Tibial artery (tissue), 4 donors: ENCODE results near the gene RPL21.
"Not testable (repeated sequence)": the region's sequence is repeated elsewhere in the genome, so short reads cannot be mapped to it uniquely, and the experiment has no call there.

Source experiments
- DNase-seq, 2 donors: peaks; one replicate each; pipeline ENCODE4 v3.0.0-alpha.2; 2019
- H3K27ac ChIP-seq, 2 donors: fragments of 200-600 bp; sonication (generic) in 1 of 2; 1 replicate in 1 of 2; 2 replicates in 1 of 2; pipeline ENCODE4 v1.5.1; 2018 to 2019; ENCODE audit warnings: mild to moderate bottlenecking in 1 of 2
- H3K27me3 ChIP-seq, 2 donors: fragments of 200-600 bp; sonication (generic) in 1 of 2; one replicate each; pipeline versions ENCODE4 v1.5.1 to v1.6.0; 2016 to 2019
- H3K36me3 ChIP-seq, 3 donors: fragments of 200-600 bp; sonication (generic) in 2 of 3; one replicate each; pipeline ENCODE4 v1.5.1; 2016 to 2019; ENCODE audit warnings: mild to moderate bottlenecking in 2 of 3
- H3K4me1 ChIP-seq, 4 donors: fragments of 200-600 bp; sonication (generic) in 2 of 4; 1 replicate in 3 of 4; 2 replicates in 1 of 4; pipeline ENCODE4 v1.5.1; 2016 to 2019
- H3K4me3 ChIP-seq, 2 donors: fragments of 200-600 bp; sonication (generic) in 1 of 2; 1 replicate in 1 of 2; 2 replicates in 1 of 2; pipeline ENCODE4 v1.5.1; 2018 to 2019; ENCODE audit warnings: mild to moderate bottlenecking in 2 of 2
- H3K9me3 ChIP-seq, 3 donors: fragments of 200-600 bp; sonication (generic) in 1 of 3; one replicate each; pipeline ENCODE4 v1.5.1; 2016 to 2019
- CTCF ChIP-seq, 2 experiments: fragments of 200-600 bp in 1 of 2; fragments of 450-650 bp in 1 of 2; IDR thresholded peaks; one replicate each; pipeline ENCODE4 v1.5.1; 2017 to 2019; ENCODE audit warnings: antibody characterized with exemption in 2 of 2, mild to moderate bottlenecking in 1 of 2, moderate library complexity in 1 of 2
- intact Hi-C: fragments of 100-400 bp; cut with DNase I; formaldehyde crosslinking; loops from one replicate; pipeline ENCODE4 v1.15.0; 2023; ENCODE audit warnings: low total_unique reads

The RPL21 gene

GRCh38 chr13:27281420-27281819 is 30.1 kb downstream of the RPL21 start:
- no peak for DNase-seq
- Histone ChIP-seq H3K27ac (no peak overlapping the region), H3K4me3 (no peak overlapping the region), H3K27me3 (no peaks in the 10 kb centered on the region), H3K9me3 (no peaks in the 10 kb centered on the region), H3K36me3 (no peaks in the 10 kb centered on the region), H3K4me1 (peaks cover 0 to 11% (median 0%) of the 10 kb centered on the region in 4 donors)
- no peak for TF ChIP-seq CTCF (IDR thresholded peaks at IDR 0.05)
- intact Hi-C loops: no loop called here

GRCh38 chr13:27283906-27284493 is 32.6 kb downstream of the RPL21 start:
- Histone ChIP-seq H3K27ac (no peak overlapping the region), H3K36me3 (no peaks in the 10 kb centered on the region), H3K4me3 (no peak overlapping the region), H3K4me1 (peaks cover 0 to 13% (median under 1%) of the 10 kb centered on the region in 4 donors), H3K27me3 (no peaks in the 10 kb centered on the region), H3K9me3 (no peaks in the 10 kb centered on the region)
- peak; percentile 41 to 55 for TF ChIP-seq CTCF (IDR thresholded peaks at IDR 0.05)
- DNase-seq: peak in 1 of 2 donors; percentile 37
- intact Hi-C loops: loop anchor here (2.0 kb wide), 1 partner anchor 299 kb away; no protein-coding TSS in a partner anchor

GRCh38 chr13:27288392-27288791 is 37.0 kb downstream of the RPL21 start:
- no peak overlapping the region for H3K27ac ChIP-seq
- intact Hi-C loops: no loop called here
- H3K36me3 ChIP-seq: no peaks in the 10 kb centered on the region
- no peak overlapping the region for H3K4me3 ChIP-seq
- DNase-seq: no peak
- no peaks in the 10 kb centered on the region for H3K9me3 ChIP-seq
- H3K27me3 ChIP-seq: no peaks in the 10 kb centered on the region
- H3K4me1 ChIP-seq: peaks cover 0 to 31% (median 10%) of the 10 kb centered on the region in 4 donors
- TF ChIP-seq CTCF (IDR thresholded peaks at IDR 0.05): no peak

GRCh38 chr13:27289011-27289665 is 37.8 kb downstream of the RPL21 start:
- no peak overlapping the region for H3K27ac ChIP-seq
- intact Hi-C loops: no loop called here
- TF ChIP-seq CTCF (IDR thresholded peaks at IDR 0.05): no peak
- no peaks in the 10 kb centered on the region for H3K9me3 ChIP-seq
- H3K4me1 ChIP-seq: peaks cover 0 to 30% (median 10%) of the 10 kb centered on the region in 4 donors
- no peak for DNase-seq
- no peaks in the 10 kb centered on the region for H3K27me3 ChIP-seq
- H3K4me3 ChIP-seq: no peak overlapping the region
- H3K36me3 ChIP-seq: no peaks in the 10 kb centered on the region

- no peak overlapping the region for H3K4me3 ChIP-seq
- peaks cover 0 to 21% (median 10%) of the 10 kb centered on the region in 4 donors for H3K4me1 ChIP-seq
- no peak overlapping the region for H3K27ac ChIP-seq
- H3K9me3 ChIP-seq: no peaks in the 10 kb centered on the region
- no peaks in the 10 kb centered on the region for H3K36me3 ChIP-seq
- intact Hi-C loops: no loop called here
- TF ChIP-seq CTCF (IDR thresholded peaks at IDR 0.05): no peak
- no peak for DNase-seq
- H3K27me3 ChIP-seq: no peaks in the 10 kb centered on the region
Measured at GRCh38 chr13:27290715-27291114, 39.4 kb downstream of the RPL21 start.

- H3K4me1 ChIP-seq: peaks cover 0 to 21% (median 10%) of the 10 kb centered on the region in 4 donors
- DNase-seq, intact Hi-C loops, H3K27me3 ChIP-seq, H3K27ac ChIP-seq, H3K4me3 ChIP-seq, H3K9me3 ChIP-seq, H3K36me3 ChIP-seq: not testable (repeated sequence)
Measured at GRCh38 chr13:27291967-27292366, 40.6 kb downstream of the RPL21 start.
